ENCODE measurements around the gene PACSIN1. TPM values are rescaled to one million over a fixed set of nuclear protein-coding genes. Genes with fewer than 3 reads are reported as not detected.

PACSIN1 gene
- total and polyA plus RNA-seq, 2 of the 4 experiments (the other 2 are of a cell fraction) = 0.02 TPM; not detected in 1

DNA sequence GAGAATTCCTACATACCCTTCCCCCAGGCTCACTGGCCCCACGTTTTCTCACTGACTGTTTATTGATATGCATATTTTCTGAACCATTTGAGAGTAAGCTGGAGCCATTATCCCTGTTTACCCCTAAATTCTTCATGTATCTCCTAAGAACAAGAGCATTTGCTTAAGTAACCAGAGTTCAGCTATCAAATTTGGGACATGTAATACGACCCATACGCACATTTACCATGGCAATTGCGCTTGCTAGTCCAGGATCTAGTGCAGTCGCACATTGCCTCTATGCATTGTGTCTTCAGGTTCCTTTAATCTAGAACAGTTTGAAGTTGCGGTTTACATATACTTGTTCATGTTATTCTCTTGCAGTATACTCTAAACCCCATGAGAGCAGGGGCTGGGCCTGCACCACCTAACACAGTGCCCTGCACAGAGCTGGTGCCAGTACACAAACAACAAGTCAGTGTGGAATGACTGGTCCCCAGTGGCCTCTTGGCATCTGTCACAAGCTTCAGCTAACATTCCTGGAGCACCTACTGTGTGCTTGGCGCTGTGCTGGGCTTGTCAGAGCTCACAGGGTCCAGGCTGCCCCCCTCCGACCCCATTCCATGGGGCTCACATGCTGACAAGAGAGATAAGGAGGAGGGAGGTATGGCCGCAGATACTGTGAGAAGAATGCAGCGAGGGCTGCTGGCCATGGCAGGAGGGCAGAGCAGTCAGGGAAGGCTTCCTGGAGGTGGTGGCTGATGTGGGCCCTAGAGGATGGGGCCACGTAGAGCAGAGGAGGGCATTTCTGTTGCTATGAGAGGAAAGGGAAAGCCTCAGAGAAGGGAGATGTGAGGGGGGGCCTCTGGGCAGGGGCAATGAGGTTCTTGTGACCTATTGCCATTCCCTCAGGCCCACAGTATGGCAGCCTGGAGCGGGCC, 62.1 kb downstream of the PACSIN1 start (continued):
- no peak for TF ChIP-seq CEBPB (IDR thresholded peaks at IDR 0.05; ENCODE audit: low read depth, low read length)
- TF ChIP-seq BHLHE40 (IDR thresholded peaks at IDR 0.05; ENCODE audit: low read depth, low read length) = no peak

DNA sequence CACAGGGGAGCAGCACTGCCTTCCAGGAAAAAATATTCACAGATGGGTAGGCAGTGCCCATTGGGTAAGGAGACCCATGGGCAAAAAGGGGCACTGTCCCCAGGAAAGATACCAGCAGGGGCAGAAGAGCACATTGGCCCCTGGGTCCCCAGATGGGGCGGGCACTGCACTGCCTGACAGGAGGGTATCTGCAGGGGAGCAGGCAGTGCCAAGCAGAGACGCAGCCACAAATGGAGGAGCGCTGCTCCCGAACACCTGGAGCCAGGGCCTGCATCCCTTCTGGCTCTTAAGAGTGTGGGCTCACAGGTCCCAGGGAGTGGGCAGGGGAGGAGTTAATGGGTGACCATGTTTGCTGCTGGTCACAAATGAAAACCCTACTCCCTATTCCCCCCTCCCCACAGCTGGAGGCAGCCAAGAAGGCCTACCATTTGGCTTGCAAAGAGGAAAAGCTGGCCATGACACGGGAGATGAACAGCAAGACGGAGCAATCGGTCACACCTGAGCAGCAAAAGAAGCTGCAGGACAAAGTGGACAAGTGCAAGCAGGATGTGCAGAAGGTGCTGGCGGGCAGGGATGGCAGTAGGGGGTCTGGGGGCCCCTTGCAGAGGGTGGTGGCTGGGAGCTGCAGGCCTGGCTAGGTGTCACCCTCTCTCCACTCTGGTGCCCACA, 63.3 kb downstream of the PACSIN1 start:
- H4K8ac ChIP-seq (ENCODE audit: low read depth in 2 of 2, low read length in 2 of 2) = no peak overlapping the region
- no peak overlapping the region for H3K4me3 ChIP-seq (ENCODE audit: insufficient read depth, low read depth, low read length)
- H4K20me1 ChIP-seq (ENCODE audit: insufficient read depth, low read length) = no peaks in the 10 kb centered on the region
- no peak for ATAC-seq (ENCODE audit: low read depth)
- H4K5ac ChIP-seq (ENCODE audit: low read depth, low read length) = no peak overlapping the region
- no peak overlapping the region for H3K56ac ChIP-seq (ENCODE audit: extremely low read depth, insufficient read depth, low read length)
- H3K4me1 ChIP-seq (ENCODE audit: control insufficient read depth, insufficient read depth, low read length) = peaks cover 4% of the 10 kb centered on the region
- no peak overlapping the region for H2AK9ac ChIP-seq (replicated peaks; ENCODE audit: low read depth, low read length, poor library complexity)
- intact Hi-C loops (cut with micrococcal nuclease) = no loop called here
- no peak overlapping the region for H2BK120ac ChIP-seq (ENCODE audit: low read depth, low read length)
- H4K91ac ChIP-seq (ENCODE audit: insufficient read depth, low read depth, low read length) = no peak overlapping the region
- peaks cover 3% of the 10 kb centered on the region; the same call in 1 of the 2 replicates for H3K9me1 ChIP-seq (ENCODE audit: insufficient read depth, low read length)
- WGBS, 2 experiments (ENCODE audit: extremely low coverage in 2 of 2, insufficient read length in 1 of 2) = 66% methylated on average over 4 of the region's 8 CpGs; no CpG with 5 or more reads in 1 of the 2 experiments
- no peak overlapping the region for H2BK20ac ChIP-seq (ENCODE audit: low read depth, low read length)
- no peak overlapping the region for H2AFZ ChIP-seq (replicated peaks; ENCODE audit: low read length, poor library complexity)
- no TSS peak for BruUV-seq (replicated peaks)
- no peaks in the 10 kb centered on the region for H3K79me1 ChIP-seq (ENCODE audit: low read depth in 1 of 2, low read length in 2 of 2)
- H2AK5ac ChIP-seq (ENCODE audit: low read depth, low read length) = no peak overlapping the region
- H3K9ac ChIP-seq (ENCODE audit: low read depth, low read length) = no peak overlapping the region
- H3K4me2 ChIP-seq (ENCODE audit: low read depth, low read length) = no peak overlapping the region
- DNase-seq = no peak
- H2BK5ac ChIP-seq (ENCODE audit: low read depth, low read length, poor library complexity, severe bottlenecking) = no peak overlapping the region
- POLR2A ChIA-PET (ENCODE audit: unreplicated experiment) = no interaction called here
- dilution Hi-C loops (cut with HindIII; ENCODE audit: low sequenced_read_pairs, unreplicated experiment) = no loop called here
- peaks cover 15% of the 10 kb centered on the region; the same call in 1 of the 2 replicates for H3K27me3 ChIP-seq (ENCODE audit: control insufficient read depth, insufficient read depth, low read length)
- no peak overlapping the region for H3K4ac ChIP-seq (ENCODE audit: low read depth, low read length)
- no peak overlapping the region for H3K23ac ChIP-seq (ENCODE audit: low read depth, low read length)
- H3K18ac ChIP-seq (ENCODE audit: low read depth, low read length) = no peak overlapping the region
- H3K9me3 ChIP-seq (ENCODE audit: control insufficient read depth, insufficient read depth, low read length) = no peaks in the 10 kb centered on the region
- in situ Hi-C loops (cut with MboI; ENCODE audit: low sequenced_read_pairs) = no loop called here
- H3K14ac ChIP-seq (replicated peaks; ENCODE audit: low read depth, low read length) = no peak overlapping the region
- CTCF ChIA-PET = no interaction called here
- TF ChIP-seq RFX5 (IDR thresholded peaks at IDR 0.05; ENCODE audit: low read depth, low read length) = no peak
- TF ChIP-seq RCOR1 (IDR thresholded peaks at IDR 0.05; ENCODE audit: insufficient replicate concordance, low read length) = no peak
- TF ChIP-seq RAD21 (IDR thresholded peaks at IDR 0.05; ENCODE audit: low read length) = no peak
- no peak for TF ChIP-seq NFE2L2 (IDR thresholded peaks at IDR 0.05; ENCODE audit: low read depth, low read length)
- TF ChIP-seq POLR2A (IDR thresholded peaks at IDR 0.05; ENCODE audit: low read depth, low read length) = no peak
- TF ChIP-seq, protein P1, sequence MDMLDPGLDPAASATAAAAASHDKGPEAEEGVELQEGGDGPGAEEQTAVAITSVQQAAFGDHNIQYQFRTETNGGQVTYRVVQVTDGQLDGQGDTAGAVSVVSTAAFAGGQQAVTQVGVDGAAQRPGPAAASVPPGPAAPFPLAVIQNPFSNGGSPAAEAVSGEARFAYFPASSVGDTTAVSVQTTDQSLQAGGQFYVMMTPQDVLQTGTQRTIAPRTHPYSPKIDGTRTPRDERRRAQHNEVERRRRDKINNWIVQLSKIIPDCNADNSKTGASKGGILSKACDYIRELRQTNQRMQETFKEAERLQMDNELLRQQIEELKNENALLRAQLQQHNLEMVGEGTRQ (IDR thresholded peaks at IDR 0.05; ENCODE audit: low read depth, low read length) = no peak
- H3K36me3 ChIP-seq (ENCODE audit: control insufficient read depth, insufficient read depth, low read length) = no peaks in the 10 kb centered on the region
- H2BK15ac ChIP-seq (ENCODE audit: low read depth, low read length) = no peak overlapping the region
- no peak overlapping the region for H3K27ac ChIP-seq (ENCODE audit: insufficient read depth, low read length)
